Measurements from ENCODE around the gene ADI1.

Gene ADI1

DNA sequence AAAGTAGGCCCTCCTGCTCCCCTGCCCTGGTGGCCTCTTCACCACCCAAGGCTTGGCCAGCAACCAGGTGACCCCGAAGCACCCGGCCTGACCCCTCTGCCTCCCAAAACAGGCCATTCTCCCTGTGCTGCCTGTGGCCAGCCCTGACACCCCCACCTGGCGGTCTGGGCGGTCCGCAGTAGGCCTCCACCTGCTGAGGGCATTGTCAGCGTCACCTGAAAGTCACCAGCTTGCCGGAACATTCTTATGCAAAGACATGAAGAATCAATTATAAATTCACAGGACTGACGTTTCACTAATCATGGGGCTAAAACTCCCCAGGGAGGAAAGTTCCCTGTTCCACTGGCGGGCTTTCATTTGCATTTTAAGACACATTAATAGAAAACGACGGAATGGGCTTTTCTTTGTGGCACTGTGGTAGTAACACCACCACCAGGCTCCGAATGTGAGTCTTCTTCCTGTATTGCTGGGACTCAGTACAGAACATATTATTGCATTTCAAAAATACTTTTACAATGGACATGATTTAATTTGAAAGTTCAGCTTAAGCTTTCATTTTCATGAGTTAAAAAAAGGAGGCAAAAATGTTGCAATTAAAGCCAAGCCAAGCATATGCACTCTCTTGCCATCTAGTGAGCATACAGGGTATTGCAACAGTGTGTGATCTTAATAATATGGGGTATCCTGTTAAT lies 57.4 kb downstream of the ADI1 start:
- H3K4me3 ChIP-seq (ENCODE audit: insufficient read length, low read depth) = no peak overlapping the region
- no peak for DNase-seq (ENCODE audit: low read depth, low spot score)
- TF ChIP-seq YY1 (IDR thresholded peaks at IDR 0.05; ENCODE audit: insufficient read depth, insufficient read length) (no peak), ZNF274 (IDR thresholded peaks at IDR 0.05; ENCODE audit: low read depth, low read length) (no peak), SUZ12 (IDR thresholded peaks at IDR 0.05; ENCODE audit: extremely low read depth, insufficient read depth, insufficient read length) (no peak)
- no peaks in the 10 kb centered on the region for H3K4me1 ChIP-seq (ENCODE audit: insufficient read depth, insufficient read length)
- no peak overlapping the region for H3K9ac ChIP-seq (ENCODE audit: insufficient read length, low read depth)
- H3K27me3 ChIP-seq (ENCODE audit: insufficient read depth, insufficient read length) = no peaks in the 10 kb centered on the region
- peaks cover 63% of the 10 kb centered on the region for H3K36me3 ChIP-seq (ENCODE audit: insufficient read depth, insufficient read length, low read length)
- H3K9me3 ChIP-seq (ENCODE audit: insufficient read depth, low read length) = no peaks in the 10 kb centered on the region

DNA sequence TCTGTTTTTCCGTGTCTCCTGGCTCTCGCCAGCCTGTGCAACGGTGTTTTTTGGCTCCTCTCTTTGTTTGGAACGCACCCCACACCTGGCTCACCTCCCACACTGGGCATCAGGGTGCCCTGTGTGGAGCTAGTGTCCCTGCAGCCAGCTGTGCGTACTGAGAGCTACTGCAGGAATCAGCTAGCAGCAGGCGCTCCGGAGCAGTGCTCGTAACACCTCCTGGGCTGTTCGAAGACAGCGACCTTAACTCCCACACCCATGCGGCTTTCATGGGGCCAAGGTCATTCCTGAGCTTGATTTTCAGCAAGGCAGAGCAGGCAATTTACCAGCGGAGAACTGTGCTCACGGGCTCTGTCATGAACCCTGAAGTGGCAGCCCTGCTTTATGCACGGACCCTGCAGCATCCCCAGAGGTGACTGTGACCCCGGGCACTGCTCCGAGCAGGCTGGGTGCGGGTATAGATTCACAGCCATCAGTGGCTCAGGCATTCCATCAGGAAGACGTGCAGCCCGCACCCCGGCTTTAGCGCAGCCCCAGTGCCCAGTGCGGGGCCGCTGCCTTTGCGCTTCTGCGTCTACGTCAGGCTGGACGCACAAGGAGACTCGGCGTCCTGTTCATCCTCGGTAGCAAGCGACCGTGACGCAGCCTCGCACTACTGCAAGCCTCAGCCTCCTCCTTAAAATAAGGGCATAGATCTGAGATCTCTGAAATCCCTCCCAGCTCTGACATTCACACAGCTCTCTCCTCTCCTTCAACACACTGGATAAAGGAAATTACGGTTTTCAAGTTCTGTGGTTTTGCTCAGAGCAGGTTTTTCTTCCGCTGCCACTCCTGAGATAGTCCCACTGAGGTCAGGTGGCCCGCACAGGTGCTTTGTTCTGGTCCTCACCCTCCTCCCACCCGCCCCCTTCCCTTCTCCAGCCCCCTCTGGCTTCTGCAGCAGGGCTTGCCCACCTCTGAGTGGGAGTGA lies 58.2 kb downstream of the ADI1 start:
- Histone ChIP-seq H3K36me3 (ENCODE audit: insufficient read depth, insufficient read length, low read length) (peaks cover 62% of the 10 kb centered on the region), H3K9me3 (ENCODE audit: insufficient read depth, low read length) (no peaks in the 10 kb centered on the region), H3K4me1 (ENCODE audit: insufficient read depth, insufficient read length) (no peaks in the 10 kb centered on the region), H3K4me3 (ENCODE audit: insufficient read length, low read depth) (no peak overlapping the region), H3K9ac (ENCODE audit: insufficient read length, low read depth) (no peak overlapping the region), H3K27me3 (ENCODE audit: insufficient read depth, insufficient read length) (no peaks in the 10 kb centered on the region)
- no peak for DNase-seq (ENCODE audit: low read depth, low spot score)
- no peak for TF ChIP-seq ZNF274 (IDR thresholded peaks at IDR 0.05; ENCODE audit: low read depth, low read length)
- TF ChIP-seq YY1 (IDR thresholded peaks at IDR 0.05; ENCODE audit: insufficient read depth, insufficient read length) = no peak
- TF ChIP-seq SUZ12 (IDR thresholded peaks at IDR 0.05; ENCODE audit: extremely low read depth, insufficient read depth, insufficient read length) = no peak

DNA sequence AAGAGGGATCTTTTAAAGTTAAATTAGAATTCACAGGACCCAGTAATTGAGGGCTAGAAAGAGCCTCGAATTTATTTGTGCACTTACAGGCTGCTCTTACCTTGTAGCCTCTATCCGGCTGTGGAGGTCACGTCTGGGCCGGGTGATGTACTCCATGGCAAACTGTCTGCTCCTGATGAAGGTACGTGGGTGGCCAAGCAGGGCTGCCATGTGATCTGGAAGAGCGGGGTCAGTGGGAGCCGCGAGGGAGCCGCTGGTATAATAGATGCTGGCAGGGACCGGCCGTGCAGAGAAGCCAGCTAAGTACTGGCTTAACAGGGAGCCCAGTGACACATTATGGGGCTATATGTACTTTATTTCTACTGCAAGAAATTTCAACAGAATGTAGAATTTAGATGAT lies 59.2 kb downstream of the ADI1 start:
- no peaks in the 10 kb centered on the region for H3K27me3 ChIP-seq (ENCODE audit: insufficient read depth, insufficient read length)
- H3K9ac ChIP-seq (ENCODE audit: insufficient read length, low read depth) = no peak overlapping the region
- TF ChIP-seq SUZ12 (IDR thresholded peaks at IDR 0.05; ENCODE audit: extremely low read depth, insufficient read depth, insufficient read length) (no peak), ZNF274 (IDR thresholded peaks at IDR 0.05; ENCODE audit: low read depth, low read length) (no peak), YY1 (IDR thresholded peaks at IDR 0.05; ENCODE audit: insufficient read depth, insufficient read length) (no peak)
- H3K4me1 ChIP-seq (ENCODE audit: insufficient read depth, insufficient read length) = no peaks in the 10 kb centered on the region
- H3K4me3 ChIP-seq (ENCODE audit: insufficient read length, low read depth) = no peak overlapping the region
- no peaks in the 10 kb centered on the region for H3K9me3 ChIP-seq (ENCODE audit: insufficient read depth, low read length)
- H3K36me3 ChIP-seq (ENCODE audit: insufficient read depth, insufficient read length, low read length) = peaks cover 64% of the 10 kb centered on the region
- DNase-seq (ENCODE audit: low read depth, low spot score) = no peak

DNA sequence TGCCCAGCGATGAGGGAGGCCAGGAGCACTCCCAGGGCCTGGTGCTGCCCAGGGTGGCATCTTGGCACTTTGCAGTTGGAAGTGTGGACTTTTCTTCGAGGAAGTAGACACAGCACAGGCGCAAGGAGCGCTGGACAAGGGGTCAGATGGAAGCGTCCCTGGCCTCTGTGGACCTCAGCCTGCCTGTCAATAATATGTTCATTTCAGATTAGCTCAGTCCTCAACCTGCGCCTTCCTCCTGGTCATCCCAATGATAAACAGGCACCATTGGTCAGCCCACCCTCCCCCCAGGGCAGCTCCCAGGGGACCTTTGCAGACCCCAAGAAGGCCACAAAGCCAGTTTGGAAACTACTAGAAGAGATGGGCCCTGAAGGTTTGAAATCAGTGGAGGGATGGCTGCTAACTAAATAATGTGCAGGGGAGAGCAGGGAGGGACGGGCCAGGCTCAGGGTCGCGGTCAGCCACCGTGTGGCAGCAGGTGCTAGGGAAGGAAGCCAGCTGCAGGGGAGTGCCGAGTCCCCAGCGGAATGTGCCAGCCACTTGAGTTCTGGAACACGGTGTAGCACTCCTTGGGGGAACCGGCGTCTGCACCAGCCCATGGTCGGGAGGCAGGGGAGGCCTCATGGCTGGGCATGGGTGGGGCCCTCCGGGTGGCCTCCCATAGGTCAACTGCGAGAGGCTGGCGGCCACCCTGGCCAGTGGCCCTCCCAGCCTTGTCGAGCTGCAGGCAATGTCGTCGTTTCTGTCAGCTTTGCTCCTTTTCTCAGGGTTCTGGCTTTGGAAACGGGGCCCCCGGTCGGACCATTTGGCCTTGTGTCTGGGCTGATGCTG lies 59.9 kb downstream of the ADI1 start:
- Histone ChIP-seq H3K27me3 (ENCODE audit: insufficient read depth, insufficient read length) (no peaks in the 10 kb centered on the region), H3K9me3 (ENCODE audit: insufficient read depth, low read length) (no peaks in the 10 kb centered on the region), H3K9ac (ENCODE audit: insufficient read length, low read depth) (no peak overlapping the region), H3K4me3 (ENCODE audit: insufficient read length, low read depth) (no peak overlapping the region), H3K36me3 (ENCODE audit: insufficient read depth, insufficient read length, low read length) (peaks cover 63% of the 10 kb centered on the region), H3K4me1 (ENCODE audit: insufficient read depth, insufficient read length) (no peaks in the 10 kb centered on the region)
- TF ChIP-seq ZNF274 (IDR thresholded peaks at IDR 0.05; ENCODE audit: low read depth, low read length) = no peak
- no peak for TF ChIP-seq SUZ12 (IDR thresholded peaks at IDR 0.05; ENCODE audit: extremely low read depth, insufficient read depth, insufficient read length)
- no peak for DNase-seq (ENCODE audit: low read depth, low spot score)

DNA sequence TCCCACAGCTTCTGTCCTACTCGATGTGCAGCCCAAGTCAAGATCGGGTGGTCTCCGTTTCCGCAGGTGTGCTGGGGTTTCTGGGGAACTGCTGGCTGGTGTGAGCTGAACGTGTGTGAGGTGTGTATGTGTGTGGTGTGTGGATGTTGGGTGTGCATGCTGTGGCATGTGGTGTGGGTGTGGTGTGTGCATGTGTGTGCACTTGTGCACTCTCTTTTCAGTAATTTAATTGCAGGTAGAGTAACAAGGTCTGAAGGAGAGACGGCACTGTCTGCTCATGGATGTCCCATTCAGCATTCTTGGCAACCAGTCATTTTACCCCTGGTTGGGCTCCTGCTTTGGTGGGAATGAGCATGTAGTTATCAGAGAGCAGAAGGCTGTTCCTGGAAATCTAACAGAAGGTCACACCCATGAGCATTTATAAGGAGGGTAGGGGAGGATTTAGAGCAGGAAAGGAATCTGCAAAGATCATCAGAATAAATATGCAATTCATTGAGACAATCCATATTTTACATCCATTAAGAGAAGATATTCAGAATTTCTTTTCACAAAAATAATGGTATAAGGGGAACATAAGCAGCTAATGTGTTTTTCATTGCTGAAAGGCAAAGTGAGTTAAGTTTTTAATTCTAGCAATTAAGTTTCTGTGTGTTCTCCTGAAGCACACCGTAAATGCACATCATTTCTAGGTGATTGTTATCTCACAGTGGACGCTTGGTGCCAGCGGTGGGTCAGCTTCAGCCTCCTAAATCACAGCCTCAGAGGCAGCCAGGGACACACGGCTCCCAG lies 60.7 kb downstream of the ADI1 start:
- no peak overlapping the region for H3K4me3 ChIP-seq (ENCODE audit: insufficient read length, low read depth)
- peaks cover 56% of the 10 kb centered on the region for H3K36me3 ChIP-seq (ENCODE audit: insufficient read depth, insufficient read length, low read length)

DNA sequence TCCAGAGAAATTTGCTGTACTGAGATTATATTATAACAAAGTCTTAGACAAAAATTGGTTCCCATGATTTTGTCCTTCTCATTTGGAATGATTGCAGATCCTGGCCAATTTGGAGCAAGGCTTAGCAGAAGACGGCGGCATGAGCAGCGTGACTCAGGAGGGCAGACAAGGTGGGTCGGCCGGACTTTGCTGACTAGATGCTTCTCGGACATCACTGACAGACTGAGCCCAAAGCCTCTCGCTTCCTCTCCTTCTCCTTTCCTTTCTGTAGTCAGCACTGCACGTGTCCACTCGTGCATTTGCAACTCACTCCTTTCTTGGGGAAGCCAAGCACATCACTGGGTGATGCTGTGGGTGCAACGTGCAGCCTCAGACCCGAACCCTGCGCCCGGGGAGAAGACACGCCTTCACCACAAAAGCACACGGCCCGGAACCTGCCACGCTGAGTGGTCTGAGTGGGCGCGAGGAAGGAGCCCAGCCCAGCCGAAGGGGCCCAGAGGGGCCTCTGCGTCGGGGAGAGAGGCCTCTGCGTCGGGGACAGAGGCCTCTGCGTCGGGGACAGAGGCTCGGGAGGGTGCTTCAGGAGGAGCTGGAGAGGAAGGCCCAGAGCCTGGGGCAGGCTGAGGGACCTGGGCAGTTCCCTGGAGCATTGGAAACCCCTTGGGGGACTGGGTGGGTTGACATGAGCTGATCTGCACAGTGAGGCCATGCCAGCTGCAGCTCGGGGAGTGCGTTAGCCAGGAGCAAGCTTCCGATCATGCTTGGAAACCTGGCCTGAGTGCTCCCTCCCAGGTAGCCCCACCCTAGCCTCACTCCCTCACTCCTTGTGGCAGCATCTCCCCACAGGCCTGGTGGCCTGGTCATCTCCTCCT lies 61.6 kb downstream of the ADI1 start:
- no peak for TF ChIP-seq YY1 (IDR thresholded peaks at IDR 0.05; ENCODE audit: insufficient read depth, insufficient read length)
- TF ChIP-seq ZNF274 (IDR thresholded peaks at IDR 0.05; ENCODE audit: low read depth, low read length) = no peak
- TF ChIP-seq SUZ12 (IDR thresholded peaks at IDR 0.05; ENCODE audit: extremely low read depth, insufficient read depth, insufficient read length) = no peak

More for the DNA sequence above, 60.7 kb downstream of the ADI1 start:
- TF ChIP-seq ZNF274 (IDR thresholded peaks at IDR 0.05; ENCODE audit: low read depth, low read length) (no peak), YY1 (IDR thresholded peaks at IDR 0.05; ENCODE audit: insufficient read depth, insufficient read length) (no peak), SUZ12 (IDR thresholded peaks at IDR 0.05; ENCODE audit: extremely low read depth, insufficient read depth, insufficient read length) (no peak)
- no peak for DNase-seq (ENCODE audit: low read depth, low spot score)
- Histone ChIP-seq H3K9ac (ENCODE audit: insufficient read length, low read depth) (no peak overlapping the region), H3K27me3 (ENCODE audit: insufficient read depth, insufficient read length) (no peaks in the 10 kb centered on the region), H3K9me3 (ENCODE audit: insufficient read depth, low read length) (no peaks in the 10 kb centered on the region), H3K4me1 (ENCODE audit: insufficient read depth, insufficient read length) (no peaks in the 10 kb centered on the region)

More for the DNA sequence above, 61.6 kb downstream of the ADI1 start:
- no peaks in the 10 kb centered on the region for H3K4me1 ChIP-seq (ENCODE audit: insufficient read depth, insufficient read length)
- peaks cover 60% of the 10 kb centered on the region for H3K36me3 ChIP-seq (ENCODE audit: insufficient read depth, insufficient read length, low read length)
- H3K9me3 ChIP-seq (ENCODE audit: insufficient read depth, low read length) = no peaks in the 10 kb centered on the region
- no peak overlapping the region for H3K9ac ChIP-seq (ENCODE audit: insufficient read length, low read depth)
- no peak overlapping the region for H3K4me3 ChIP-seq (ENCODE audit: insufficient read length, low read depth)
- DNase-seq (ENCODE audit: low read depth, low spot score) = no peak
- no peaks in the 10 kb centered on the region for H3K27me3 ChIP-seq (ENCODE audit: insufficient read depth, insufficient read length)

Data from NT2/D1 (cell line).